ENCODE measurements around the gene SMAD7. TPM values are rescaled to one million over a fixed set of nuclear protein-coding genes. Genes with fewer than 3 reads are reported as not detected.

Gene SMAD7
- total and polyA plus RNA-seq, 2 experiments from 2014 or later: 11.8 to 29.8 TPM

GRCh38 chr18:48989304-48990303, 38.8 kb upstream of the SMAD7 start:
- Histone ChIP-seq H3K4me2 (no peak overlapping the region), H3K4me3 (no peak overlapping the region), H3K9me2 (ENCODE audit: insufficient read depth) (no peaks in the 10 kb centered on the region), H3K4me1 (ENCODE audit: insufficient read depth) (no peaks in the 10 kb centered on the region), H3K36me3 (ENCODE audit: insufficient read depth) (no peaks in the 10 kb centered on the region), H2AFZ (no peak overlapping the region; the same call in 1 of the 2 replicates), H3K27ac (ENCODE audit: low read depth) (no peak overlapping the region), H3K79me2 (replicated peaks; ENCODE audit: insufficient read depth) (no peaks in the 10 kb centered on the region), H3F3A (replicated peaks; ENCODE audit: low read depth) (no peaks in the 10 kb centered on the region), H4K20me1 (replicated peaks; ENCODE audit: insufficient read depth) (no peaks in the 10 kb centered on the region), H3K27me3 (ENCODE audit: insufficient read depth) (no peaks in the 10 kb centered on the region)
- Mint-ChIP-seq H3K4me3 (no peak overlapping the region), H3K9me3 (peaks cover 4% of the 10 kb centered on the region; the same call in 1 of the 3 replicates), H3K4me1 (peaks cover 12% of the 10 kb centered on the region), H3K27ac (no peak overlapping the region), H3K36me3 (ENCODE audit: low read depth) (no peaks in the 10 kb centered on the region), H3K27me3 (ENCODE audit: insufficient read depth, low read depth, poor library complexity) (peaks cover 10% of the 10 kb centered on the region)
- no peak for ATAC-seq
- DNase-seq (ENCODE audit: low spot score): no peak
- TF ChIP-seq POLR2AphosphoS5 (IDR thresholded peaks at IDR 0.05; ENCODE audit: low read depth) (no peak), EZH2phosphoT487 (IDR thresholded peaks at IDR 0.05; ENCODE audit: unreplicated experiment) (no peak), STAT1 (IDR thresholded peaks at IDR 0.05; ENCODE audit: unreplicated experiment) (no peak), CREB1 (CRISPR knock-in tag; IDR thresholded peaks at IDR 0.05; ENCODE audit: low read depth) (no peak), ZNF462 (CRISPR knock-in tag; IDR thresholded peaks at IDR 0.05) (no peak), NANOG (IDR thresholded peaks at IDR 0.05; ENCODE audit: borderline replicate concordance) (no peak)
- TF ChIP-seq, protein P1, sequence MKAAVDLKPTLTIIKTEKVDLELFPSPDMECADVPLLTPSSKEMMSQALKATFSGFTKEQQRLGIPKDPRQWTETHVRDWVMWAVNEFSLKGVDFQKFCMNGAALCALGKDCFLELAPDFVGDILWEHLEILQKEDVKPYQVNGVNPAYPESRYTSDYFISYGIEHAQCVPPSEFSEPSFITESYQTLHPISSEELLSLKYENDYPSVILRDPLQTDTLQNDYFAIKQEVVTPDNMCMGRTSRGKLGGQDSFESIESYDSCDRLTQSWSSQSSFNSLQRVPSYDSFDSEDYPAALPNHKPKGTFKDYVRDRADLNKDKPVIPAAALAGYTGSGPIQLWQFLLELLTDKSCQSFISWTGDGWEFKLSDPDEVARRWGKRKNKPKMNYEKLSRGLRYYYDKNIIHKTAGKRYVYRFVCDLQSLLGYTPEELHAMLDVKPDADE (IDR thresholded peaks at IDR 0.05): no peak
